Measurements from ENCODE around the gene GYPC.
A peak's percentile ranks its signal among the peaks of the same experiment; 100 is the strongest.
"Not testable (repeated sequence)": the region's sequence is repeated elsewhere in the genome, so short reads cannot be mapped to it uniquely, and the experiment has no call there.

Gene GYPC, protein sequence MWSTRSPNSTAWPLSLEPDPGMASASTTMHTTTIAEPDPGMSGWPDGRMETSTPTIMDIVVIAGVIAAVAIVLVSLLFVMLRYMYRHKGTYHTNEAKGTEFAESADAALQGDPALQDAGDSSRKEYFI

GRCh38 chr2:126655500-126656430 is at the start of gene GYPC:
GYPC (plus strand) TSS chr2:126656158; CDS start chr2:126656264, 106 bp downstream.
- DNase-seq: peak; percentile 74

GRCh38 chr2:126614524-126615227 is 41.3 kb upstream of the GYPC start:
- DNase-seq: no peak

GRCh38 chr2:126616606-126617069 is 39.3 kb upstream of the GYPC start:
- DNase-seq: no peak

DNA sequence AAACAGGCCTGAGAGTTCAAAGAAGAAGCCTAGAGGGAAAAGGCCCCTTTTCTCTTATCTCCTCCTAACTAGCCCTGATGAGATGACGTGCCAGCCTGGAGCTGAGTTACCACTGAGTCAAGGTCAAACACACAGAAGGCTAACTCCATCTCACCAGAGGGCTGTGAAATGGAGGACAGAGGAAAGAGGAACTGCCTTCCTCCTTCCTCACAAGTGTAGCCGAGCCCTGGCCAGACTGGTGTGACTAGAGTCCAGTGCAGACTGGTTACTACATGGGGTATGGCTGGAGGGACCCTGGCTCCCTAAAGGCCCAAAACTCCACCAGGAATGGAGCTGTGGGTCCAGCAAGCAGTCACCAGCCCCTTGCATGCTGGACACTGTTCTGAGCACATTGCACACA is 35.7 kb upstream of the GYPC start:
- no peak for DNase-seq

DNA sequence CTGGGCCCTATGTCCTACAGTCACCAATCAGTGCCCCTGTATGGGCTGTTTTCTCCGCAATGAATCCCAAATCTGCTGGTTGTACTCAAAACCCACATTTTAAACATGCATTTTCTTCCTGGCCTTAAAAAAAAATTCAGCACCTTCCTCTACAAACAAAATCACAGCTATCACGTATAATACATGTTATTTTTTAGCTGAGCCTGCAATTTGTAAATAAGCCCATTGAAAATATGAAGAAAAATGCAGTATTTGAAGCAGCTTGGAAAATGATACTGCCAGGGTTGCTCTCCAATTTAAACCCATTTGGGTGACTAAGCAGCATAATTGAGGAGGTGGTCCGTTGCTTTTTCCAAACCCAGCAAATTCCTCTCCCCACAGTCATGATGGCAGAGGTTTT is 33.0 kb upstream of the GYPC start:
- no peak for DNase-seq

- DNase-seq: no peak
These were observed 28.3 kb upstream of the GYPC start for GRCh38 chr2:126627643-126628042.

- DNase-seq: peak; percentile 32
These were observed 21.6 kb upstream of the GYPC start for GRCh38 chr2:126634273-126634861.

DNA sequence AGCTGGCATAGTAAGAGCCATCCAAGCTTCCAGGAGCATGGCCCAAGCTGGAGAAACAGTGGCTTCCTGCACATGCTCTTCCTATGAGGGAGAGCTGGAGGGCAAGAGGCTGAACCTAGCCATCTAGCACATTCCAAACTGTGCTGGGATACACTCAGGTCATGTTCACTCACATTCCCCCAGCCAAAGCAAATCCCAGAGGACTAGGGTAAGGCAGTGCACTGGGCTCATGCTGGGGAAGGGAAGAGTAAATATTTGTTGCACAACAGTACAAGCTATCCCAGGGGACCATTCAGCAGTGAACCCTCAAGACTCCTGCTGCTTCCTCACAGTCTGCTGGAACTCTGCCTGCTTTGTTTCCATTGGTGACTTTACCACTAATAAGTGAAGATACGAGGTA is 20.7 kb upstream of the GYPC start:
- DNase-seq: no peak

DNA sequence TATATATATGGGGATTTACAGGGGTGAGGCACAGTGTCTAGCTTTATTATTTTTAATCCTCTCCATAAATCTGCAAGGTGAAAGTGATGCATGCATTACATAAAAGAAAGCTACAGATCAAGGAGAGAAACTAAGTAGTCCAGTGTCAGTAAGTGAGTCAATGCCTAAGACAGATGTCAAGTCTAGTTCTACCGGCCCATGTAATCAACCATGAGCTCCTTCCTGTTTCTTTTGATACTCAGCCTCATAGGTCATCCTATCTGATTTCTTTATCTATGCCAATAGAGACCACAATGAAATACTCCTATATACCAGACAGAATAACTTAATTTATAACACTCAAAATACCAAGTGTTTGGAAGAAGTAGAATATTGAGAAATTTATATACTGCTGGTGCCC is 20.2 kb upstream of the GYPC start:
- DNase-seq: no peak

- no peak for DNase-seq
These were observed 18.6 kb upstream of the GYPC start for GRCh38 chr2:126637386-126637785.

DNA sequence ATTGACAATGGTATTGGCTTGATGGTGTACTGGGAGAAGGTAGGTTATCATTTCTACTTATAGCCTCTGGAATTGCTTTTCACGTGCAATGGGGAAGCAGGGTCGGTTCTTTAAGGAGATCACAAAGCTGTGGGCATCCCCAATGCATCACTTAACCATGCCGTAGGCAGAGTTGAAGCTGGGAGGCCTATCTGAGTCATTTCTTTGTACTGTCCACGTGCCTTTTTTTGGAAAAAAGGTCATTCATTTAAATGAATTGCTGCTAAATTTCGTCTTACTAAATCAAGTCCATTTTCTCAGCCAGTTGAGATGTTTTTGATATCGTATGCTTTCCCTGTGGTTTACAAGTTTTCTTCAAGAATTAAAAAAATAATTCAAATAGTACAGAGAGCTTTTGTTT is 17.2 kb upstream of the GYPC start:
- no peak for DNase-seq

- no peak for DNase-seq
These were observed 16.7 kb upstream of the GYPC start for GRCh38 chr2:126639276-126639675.

DNA sequence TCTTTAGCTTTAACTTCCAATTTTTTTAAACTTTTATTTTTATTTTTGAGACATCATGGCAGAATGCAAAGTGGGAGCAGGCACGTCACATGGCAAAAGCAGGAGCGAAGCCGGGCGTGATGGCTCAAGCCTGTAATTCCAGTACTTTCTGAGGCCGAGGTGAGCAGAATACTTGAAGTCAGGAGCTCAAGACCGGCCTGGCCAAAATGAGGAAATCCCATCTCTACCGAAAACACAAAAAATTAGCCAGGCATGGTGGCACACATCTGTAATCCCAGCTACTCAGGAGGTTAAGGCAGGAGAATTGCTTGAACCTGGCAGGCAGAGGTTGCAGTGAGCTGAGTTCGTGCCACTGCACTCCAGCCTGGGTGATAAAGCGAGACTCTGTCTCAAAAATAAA is 14.7 kb upstream of the GYPC start:
- not testable (repeated sequence) for DNase-seq

DNA sequence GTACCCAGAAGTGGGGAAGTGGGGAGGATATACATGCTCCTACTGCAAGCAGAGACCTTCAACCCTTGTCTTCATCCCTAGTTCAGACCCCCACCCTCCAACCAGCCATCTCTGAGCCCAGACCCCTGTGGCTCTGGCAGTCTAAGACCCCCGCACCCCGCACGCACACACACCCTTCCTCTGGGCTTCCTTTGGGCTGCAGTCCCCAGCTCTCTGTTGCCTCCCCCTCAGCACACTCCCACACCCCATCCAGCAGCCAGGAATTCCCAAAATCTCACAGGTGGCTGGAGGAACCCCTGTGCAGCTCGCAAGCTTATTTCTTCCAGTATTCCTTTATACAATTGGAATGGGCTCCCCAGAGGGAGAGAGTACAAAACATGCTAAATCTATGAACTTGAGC is 13.9 kb upstream of the GYPC start:
- DNase-seq: no peak

DNA sequence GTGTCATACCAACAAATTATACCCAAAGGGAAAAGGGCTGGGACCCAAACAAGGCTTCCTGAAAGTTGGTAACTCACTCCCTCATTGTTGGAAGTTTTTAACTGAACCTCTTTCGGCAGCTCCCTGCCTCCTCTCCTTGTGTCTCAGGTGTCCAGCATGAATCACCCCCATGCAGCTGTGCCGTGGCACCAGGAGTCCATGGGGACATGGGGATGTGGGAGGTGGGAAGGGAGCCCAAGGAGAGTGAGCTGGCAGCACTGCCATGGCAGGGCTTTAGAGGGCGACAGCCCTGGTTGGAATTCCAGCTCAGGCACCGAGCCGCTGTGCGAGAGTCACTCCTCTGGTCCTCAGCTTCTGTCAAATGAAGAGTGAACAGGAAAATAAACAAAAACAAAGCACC is 12.5 kb upstream of the GYPC start:
- no peak for DNase-seq

DNA sequence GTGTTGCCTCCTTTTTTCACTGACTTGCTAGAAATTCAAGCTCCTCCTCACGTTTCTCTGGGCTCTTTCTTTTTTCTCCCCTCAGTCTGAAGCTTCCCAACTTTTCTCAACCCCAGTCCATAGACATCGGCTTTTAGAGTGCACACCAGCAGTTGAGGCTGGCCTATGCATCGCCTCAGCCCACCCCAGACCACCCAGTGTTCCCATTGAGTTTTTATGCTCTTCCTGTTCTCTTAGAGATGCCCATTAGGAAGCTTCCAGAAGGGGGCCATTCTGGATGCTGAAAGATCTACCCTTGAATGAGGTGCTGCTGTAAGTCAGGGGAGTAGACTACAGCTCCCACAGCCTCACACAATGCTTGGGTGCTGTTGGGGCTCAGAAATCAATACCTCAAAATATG is 12.0 kb upstream of the GYPC start:
- DNase-seq: no peak

- no peak for DNase-seq
These were observed 11.2 kb upstream of the GYPC start for GRCh38 chr2:126644630-126645191.

- no peak for DNase-seq
These were observed 10.7 kb upstream of the GYPC start for GRCh38 chr2:126645211-126645618.

- no peak for DNase-seq
These were observed 9.9 kb upstream of the GYPC start for GRCh38 chr2:126646026-126646425.

DNA sequence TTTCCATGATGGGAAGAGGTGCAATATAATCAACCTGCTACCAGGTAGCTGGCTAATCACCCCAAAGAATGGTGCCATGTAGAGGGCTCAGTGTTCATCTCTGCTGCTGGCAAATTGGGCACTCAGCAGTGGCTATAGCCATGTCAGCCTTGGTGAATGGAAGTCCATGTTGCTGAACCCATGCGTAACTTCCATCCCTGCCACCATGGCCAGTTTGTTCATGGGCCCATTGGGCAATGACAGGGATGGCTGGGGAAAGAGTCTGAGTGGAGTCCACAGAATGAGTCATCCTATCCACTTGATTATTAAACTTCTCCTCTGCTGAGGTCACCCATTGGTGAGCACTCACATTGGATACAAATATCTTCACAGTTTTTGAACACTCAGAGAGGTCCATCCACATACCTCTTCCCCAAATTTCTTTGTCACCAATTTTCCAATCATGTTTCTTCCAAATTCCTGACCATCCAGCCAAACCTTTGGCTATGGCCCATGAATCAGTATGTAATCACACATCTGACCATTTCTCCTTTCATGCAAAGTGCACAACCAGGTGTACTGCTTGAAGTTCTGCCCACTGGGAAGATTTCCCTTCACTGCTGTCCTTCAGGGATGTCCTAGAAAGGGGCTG is 8.1 kb upstream of the GYPC start:
- not testable (repeated sequence) for DNase-seq

GRCh38 chr2:126648345-126648786 is 7.6 kb upstream of the GYPC start:
- DNase-seq: not testable (repeated sequence)

DNA sequence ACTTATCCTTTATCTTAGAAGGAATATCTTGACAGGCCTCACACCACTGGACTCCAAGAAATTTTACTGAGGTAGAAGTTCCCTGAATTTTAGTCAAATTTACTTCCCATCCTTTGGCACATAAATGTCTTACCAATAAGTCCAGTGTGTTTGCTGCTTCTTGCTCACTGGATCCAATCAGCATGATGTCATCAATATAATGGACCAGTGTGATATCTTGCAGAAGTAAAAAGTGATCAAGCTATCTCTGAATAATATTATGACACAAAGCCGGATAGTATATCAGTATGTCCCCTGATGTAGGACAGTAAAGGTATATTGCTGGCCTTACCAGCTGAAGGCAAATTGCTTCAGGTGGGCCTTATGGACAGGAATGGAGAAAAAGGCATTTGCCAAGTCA is 6.9 kb upstream of the GYPC start:
- DNase-seq: no peak

All from activated CD4-positive, alpha-beta T cell treated with anti-CD3 and anti-CD28 coated beads, Interleukin-2, Interleukin-6, amounts not matched to agents 100 ng/mL and 50 ng/mL, durations not matched to agents 16 hours and 8 hours (primary cell).